GM19193 (cell line): ENCODE data around the gene KRT8.

Experiments
- POLR2A ChIP-seq: IDR thresholded peaks from 4 replicates; pipeline ENCODE4 v1.6.1; 2011; ENCODE audit not compliant: insufficient read depth, insufficient read length; ENCODE audit errors: extremely low read depth

KRT8 gene

GRCh38 chr12:52900166-52900895, 4.5 kb downstream of the KRT8 start:
- TF ChIP-seq POLR2A: no peak

GRCh38 chr12:52899338-52900035, 5.4 kb downstream of the KRT8 start:
- no peak for TF ChIP-seq POLR2A

- TF ChIP-seq POLR2A: no peak
Observed at GRCh38 chr12:52896190-52897100, 8.4 kb downstream of the KRT8 start.

- no peak for TF ChIP-seq POLR2A
Observed at GRCh38 chr12:52895726-52896189, 9.1 kb downstream of the KRT8 start.

- no peak for TF ChIP-seq POLR2A
Observed at GRCh38 chr12:52892974-52893373, 11.9 kb downstream of the KRT8 start.

GRCh38 chr12:52892207-52892852, 12.5 kb downstream of the KRT8 start:
- TF ChIP-seq POLR2A: no peak

GRCh38 chr12:52891044-52891443, 13.8 kb downstream of the KRT8 start:
- TF ChIP-seq POLR2A: no peak

- no peak for TF ChIP-seq POLR2A
Observed at GRCh38 chr12:52890417-52890816, 14.5 kb downstream of the KRT8 start.

GRCh38 chr12:52884526-52885293, 20.2 kb downstream of the KRT8 start:
- TF ChIP-seq POLR2A: no peak

GRCh38 chr12:52879394-52880351, 25.2 kb downstream of the KRT8 start:
- TF ChIP-seq POLR2A: no peak

GRCh38 chr12:52878507-52879393, 26.1 kb downstream of the KRT8 start:
- TF ChIP-seq POLR2A: no peak

GRCh38 chr12:52877242-52877641, 27.6 kb downstream of the KRT8 start:
- TF ChIP-seq POLR2A: no peak
